Activated T-cell treated with anti-CD3 and anti-CD28 coated beads, Interleukin-2, amount 50 U/mL, for 24 hours (primary cell): ENCODE data around the gene ULK4.

Experiments used
- DNase-seq: peaks from one replicate; pipeline ENCODE4 v3.0.0-alpha.2; 2020
- H3K27ac Mint-ChIP-seq: 2 replicates; pipeline ENCODE4 v1.8.0; 2020; ENCODE audit warnings: mild to moderate bottlenecking, mixed read lengths
- H3K27me3 Mint-ChIP-seq: 2 replicates; pipeline ENCODE4 v1.8.0; 2020; ENCODE audit warnings: mixed read lengths
- H3K36me3 Mint-ChIP-seq: 2 replicates; pipeline ENCODE4 v1.8.0; 2020; ENCODE audit warnings: low read depth, mixed read lengths
- H3K4me1 Mint-ChIP-seq: 2 replicates; pipeline ENCODE4 v1.8.0; 2020; ENCODE audit warnings: low read depth, mixed read lengths
- H3K4me3 Mint-ChIP-seq: 2 replicates; pipeline ENCODE4 v1.8.0; 2020; ENCODE audit warnings: mild to moderate bottlenecking, moderate library complexity, mixed read lengths
- H3K9me3 Mint-ChIP-seq: 2 replicates; pipeline ENCODE4 v1.8.0; 2020; ENCODE audit warnings: mixed read lengths

ULK4 gene

DNA sequence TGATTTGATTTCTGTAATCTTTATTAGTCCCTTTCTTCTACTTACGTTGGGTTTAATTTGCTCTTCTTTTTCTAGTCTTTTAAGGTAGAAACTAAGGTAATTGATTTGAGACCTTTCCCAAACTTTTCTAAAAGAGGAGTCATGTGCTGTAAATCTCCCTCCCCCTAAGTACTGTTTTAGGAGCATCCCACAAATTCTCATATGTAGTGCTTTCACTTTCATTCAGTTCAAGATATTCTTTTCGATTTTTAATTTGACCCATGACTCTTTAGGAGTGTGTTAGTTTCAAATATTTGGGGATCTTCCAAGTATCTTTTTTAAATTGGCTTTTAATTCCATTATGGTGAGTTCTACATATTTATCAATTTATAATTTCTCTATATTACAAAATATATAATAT lies 520.8 kb downstream of the ULK4 start:
- no peaks in the 10 kb centered on the region for H3K27me3 Mint-ChIP-seq
- peaks cover 4% of the 10 kb centered on the region for H3K36me3 Mint-ChIP-seq
- no peak overlapping the region for H3K27ac Mint-ChIP-seq
- H3K4me3 Mint-ChIP-seq = no peak overlapping the region
- no peaks in the 10 kb centered on the region for H3K4me1 Mint-ChIP-seq
- no peak for DNase-seq
- peaks cover 9% of the 10 kb centered on the region for H3K9me3 Mint-ChIP-seq

DNA sequence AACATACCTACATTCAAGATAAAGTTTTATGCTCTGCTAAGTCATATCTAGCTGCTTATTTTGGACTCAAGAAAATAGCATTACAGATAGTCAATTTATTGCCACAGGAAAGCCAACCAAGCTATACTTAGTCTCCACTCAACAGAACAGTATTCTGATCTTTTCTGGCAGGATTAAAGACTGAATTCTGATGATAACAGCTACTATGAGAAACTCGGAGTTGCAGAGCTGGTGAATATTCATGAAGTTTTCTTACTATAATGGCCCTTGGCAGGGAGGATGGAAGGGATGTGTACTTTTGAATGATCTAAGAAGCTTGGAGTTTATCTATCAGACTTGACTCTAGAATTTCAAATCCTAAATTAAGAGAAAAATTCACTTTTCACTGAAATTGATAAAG lies 524.9 kb downstream of the ULK4 start:
- no peaks in the 10 kb centered on the region for H3K27me3 Mint-ChIP-seq
- H3K36me3 Mint-ChIP-seq = peaks cover 4% of the 10 kb centered on the region
- H3K27ac Mint-ChIP-seq = no peak overlapping the region
- no peaks in the 10 kb centered on the region for H3K4me1 Mint-ChIP-seq
- H3K9me3 Mint-ChIP-seq = peaks cover 13% of the 10 kb centered on the region
- H3K4me3 Mint-ChIP-seq = no peak overlapping the region
- no peak for DNase-seq

GRCh38 chr3:41434781-41435180 lies 527.1 kb downstream of the ULK4 start:
- Mint-ChIP-seq H3K4me3 (no peak overlapping the region), H3K27ac (no peak overlapping the region), H3K9me3 (peaks cover 3% of the 10 kb centered on the region), H3K27me3 (no peaks in the 10 kb centered on the region), H3K4me1 (no peaks in the 10 kb centered on the region), H3K36me3 (no peaks in the 10 kb centered on the region)
- no peak for DNase-seq

DNA sequence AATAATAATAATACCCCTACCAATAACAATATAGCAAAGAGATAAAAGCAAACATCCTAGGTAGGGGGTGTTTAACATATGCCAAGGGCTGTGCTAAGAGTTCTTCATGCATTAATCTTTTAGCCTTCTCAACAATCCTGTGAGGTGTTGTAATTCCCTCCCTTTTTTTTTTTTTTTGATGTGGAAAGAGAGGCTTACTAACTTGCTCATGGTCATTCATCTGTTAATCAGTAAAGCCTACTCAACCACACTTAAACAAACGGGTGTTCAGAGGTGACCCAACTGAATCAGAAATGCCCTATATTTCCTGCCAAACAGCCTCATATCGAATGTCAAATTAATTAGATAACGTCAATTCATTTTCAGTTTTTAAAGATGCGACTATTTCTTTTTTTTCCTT lies 530.5 kb downstream of the ULK4 start:
- Mint-ChIP-seq H3K36me3 (no peaks in the 10 kb centered on the region), H3K4me1 (no peaks in the 10 kb centered on the region), H3K4me3 (no peak overlapping the region), H3K9me3 (peaks cover 17% of the 10 kb centered on the region), H3K27ac (no peak overlapping the region), H3K27me3 (no peaks in the 10 kb centered on the region)
- no peak for DNase-seq

DNA sequence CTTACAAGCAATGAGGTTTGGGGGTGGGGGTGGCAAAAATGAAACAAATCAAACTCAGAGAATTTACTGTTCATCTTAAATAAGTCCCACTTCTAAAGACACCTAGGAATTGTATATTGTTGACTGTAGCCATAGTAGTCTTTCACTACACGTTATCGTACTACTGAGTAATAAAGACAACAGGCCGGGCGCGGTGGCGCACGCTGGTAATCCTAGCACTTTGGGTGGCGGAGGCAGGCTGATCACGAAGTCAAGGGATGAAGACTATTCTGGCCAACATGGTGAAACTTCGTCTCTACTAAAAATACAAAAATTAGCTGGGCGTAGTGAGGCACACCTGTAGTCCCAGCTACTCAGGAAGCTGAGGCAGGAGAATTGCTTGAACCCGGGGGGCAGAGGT lies 531.0 kb downstream of the ULK4 start:
- no peak for DNase-seq
- Mint-ChIP-seq H3K4me1 (peaks cover under 1% of the 10 kb centered on the region), H3K4me3 (no peak overlapping the region), H3K27me3 (peaks cover 1% of the 10 kb centered on the region), H3K27ac (no peak overlapping the region), H3K36me3 (no peaks in the 10 kb centered on the region), H3K9me3 (peaks cover 18% of the 10 kb centered on the region)

GRCh38 chr3:41430391-41430790 lies 531.5 kb downstream of the ULK4 start:
- peaks cover 5% of the 10 kb centered on the region for H3K4me1 Mint-ChIP-seq
- H3K9me3 Mint-ChIP-seq = peaks cover 20% of the 10 kb centered on the region

DNA sequence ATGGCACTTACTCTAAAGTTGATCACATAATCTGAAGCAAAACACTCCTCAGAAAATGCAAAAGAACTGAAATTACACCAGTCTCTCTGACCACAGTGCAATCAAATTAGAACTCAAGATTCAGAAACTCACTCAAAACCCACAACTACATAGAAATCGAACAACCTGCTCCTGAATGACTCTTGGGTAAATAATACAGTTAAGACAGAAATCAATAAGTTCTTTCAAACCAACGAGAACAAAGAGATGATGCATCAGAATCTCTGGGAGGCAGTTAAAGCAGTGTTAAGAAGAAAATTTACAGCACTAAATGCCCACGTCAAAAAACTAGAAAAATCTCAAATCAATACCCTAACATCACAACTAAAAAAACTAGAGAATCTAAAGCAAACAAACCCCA lies 535.4 kb downstream of the ULK4 start:
- no peaks in the 10 kb centered on the region for H3K36me3 Mint-ChIP-seq
- no peak for DNase-seq
- H3K9me3 Mint-ChIP-seq = peaks cover 19% of the 10 kb centered on the region
- peaks cover 19% of the 10 kb centered on the region for H3K4me1 Mint-ChIP-seq
- H3K27me3 Mint-ChIP-seq = peaks cover 2% of the 10 kb centered on the region
- no peak overlapping the region for H3K4me3 Mint-ChIP-seq
- H3K27ac Mint-ChIP-seq = no peak overlapping the region

More at GRCh38 chr3:41430391-41430790, 531.5 kb downstream of the ULK4 start:
- Mint-ChIP-seq H3K27ac (no peak overlapping the region), H3K27me3 (peaks cover 2% of the 10 kb centered on the region), H3K4me3 (no peak overlapping the region), H3K36me3 (no peaks in the 10 kb centered on the region)
- DNase-seq = no peak

GRCh38 chr3:41424543-41425300 lies 537.2 kb downstream of the ULK4 start:
- Mint-ChIP-seq H3K36me3 (no peaks in the 10 kb centered on the region), H3K27ac (no peak overlapping the region), H3K9me3 (peaks cover 19% of the 10 kb centered on the region), H3K27me3 (peaks cover 2% of the 10 kb centered on the region), H3K4me3 (no peak overlapping the region), H3K4me1 (peaks cover 21% of the 10 kb centered on the region)
- DNase-seq = no peak

- no peak for DNase-seq
- Mint-ChIP-seq H3K9me3 (no peaks in the 10 kb centered on the region), H3K27me3 (no peaks in the 10 kb centered on the region)
These were observed 542.1 kb downstream of the ULK4 start for GRCh38 chr3:41419809-41420208.

GRCh38 chr3:41418961-41419691 lies 542.8 kb downstream of the ULK4 start:
- Mint-ChIP-seq H3K27me3 (no peaks in the 10 kb centered on the region), H3K36me3 (no peaks in the 10 kb centered on the region), H3K4me3 (no peak overlapping the region), H3K9me3 (no peaks in the 10 kb centered on the region), H3K27ac (peak overlapping the region; percentile 12), H3K4me1 (peaks cover 15% of the 10 kb centered on the region)
- DNase-seq = no peak

More at GRCh38 chr3:41419809-41420208, 542.1 kb downstream of the ULK4 start:
- H3K4me3 Mint-ChIP-seq = no peak overlapping the region
- H3K4me1 Mint-ChIP-seq = peaks cover 20% of the 10 kb centered on the region
- H3K27ac Mint-ChIP-seq = no peak overlapping the region
- H3K36me3 Mint-ChIP-seq = no peaks in the 10 kb centered on the region

GRCh38 chr3:41417574-41417973 lies 544.3 kb downstream of the ULK4 start:
- Mint-ChIP-seq H3K4me3 (no peak overlapping the region), H3K36me3 (no peaks in the 10 kb centered on the region), H3K9me3 (no peaks in the 10 kb centered on the region), H3K27me3 (no peaks in the 10 kb centered on the region), H3K4me1 (peaks cover 13% of the 10 kb centered on the region), H3K27ac (no peak overlapping the region)
- no peak for DNase-seq

DNA sequence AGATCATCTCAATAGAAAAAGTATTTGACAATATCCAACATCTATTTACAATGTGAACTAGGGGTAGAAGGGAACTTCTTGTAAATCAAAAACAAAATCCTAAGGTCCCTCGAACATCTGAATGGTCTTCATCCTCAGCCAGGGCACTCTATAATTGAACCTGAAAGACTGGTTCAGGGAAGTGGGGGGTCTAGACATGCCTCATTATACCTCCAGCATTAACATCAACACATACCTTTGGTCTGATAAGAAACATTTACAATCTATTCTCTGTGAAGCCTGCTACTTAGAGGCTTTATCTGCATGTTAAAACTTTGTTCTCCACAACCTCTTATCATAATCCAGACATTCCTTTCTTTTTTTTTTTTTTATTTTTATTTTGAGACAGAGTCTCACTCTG lies 550.8 kb downstream of the ULK4 start:
- Mint-ChIP-seq H3K27me3 (no peaks in the 10 kb centered on the region), H3K4me1 (no peaks in the 10 kb centered on the region), H3K9me3 (peaks cover 7% of the 10 kb centered on the region), H3K36me3 (no peaks in the 10 kb centered on the region), H3K27ac (no peak overlapping the region), H3K4me3 (no peak overlapping the region)
- DNase-seq = no peak

DNA sequence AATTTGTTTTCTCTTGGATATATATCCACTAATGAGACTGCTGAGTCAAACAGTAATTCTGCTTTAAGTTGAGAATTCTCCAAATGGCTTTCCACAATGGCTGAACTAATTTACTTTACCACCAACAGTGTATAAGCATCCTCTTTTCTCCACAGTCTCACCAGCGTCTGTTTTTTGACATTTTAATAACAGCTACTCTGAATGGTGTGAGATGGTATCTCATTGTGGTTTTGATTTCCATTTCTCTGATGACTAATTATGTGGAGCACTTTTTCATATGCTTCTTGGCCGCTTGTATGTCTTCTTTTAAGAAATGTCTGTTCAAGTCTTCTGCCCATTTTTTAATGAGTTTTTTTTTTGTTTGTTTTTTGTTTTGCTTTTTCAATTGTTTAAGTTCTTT lies 556.4 kb downstream of the ULK4 start:
- Mint-ChIP-seq H3K4me3 (no peak overlapping the region), H3K9me3 (peaks cover 8% of the 10 kb centered on the region), H3K4me1 (peaks cover 7% of the 10 kb centered on the region), H3K27ac (no peak overlapping the region), H3K36me3 (no peaks in the 10 kb centered on the region), H3K27me3 (no peaks in the 10 kb centered on the region)
- DNase-seq = no peak

- Mint-ChIP-seq H3K4me3 (no peak overlapping the region), H3K27ac (no peak overlapping the region), H3K4me1 (peaks cover 7% of the 10 kb centered on the region), H3K27me3 (no peaks in the 10 kb centered on the region), H3K36me3 (no peaks in the 10 kb centered on the region), H3K9me3 (peaks cover 8% of the 10 kb centered on the region)
- no peak for DNase-seq
These were observed 557.3 kb downstream of the ULK4 start for GRCh38 chr3:41404582-41404981.

GRCh38 chr3:41394896-41395295 lies 567.0 kb downstream of the ULK4 start:
- peaks cover 5% of the 10 kb centered on the region for H3K9me3 Mint-ChIP-seq
- no peaks in the 10 kb centered on the region for H3K4me1 Mint-ChIP-seq
- H3K4me3 Mint-ChIP-seq = no peak overlapping the region
- H3K27me3 Mint-ChIP-seq = no peaks in the 10 kb centered on the region
- no peak overlapping the region for H3K27ac Mint-ChIP-seq
- DNase-seq = no peak
- peaks cover 9% of the 10 kb centered on the region for H3K36me3 Mint-ChIP-seq
